ENCODE results near the gene ATP2B2.
"Not testable (repeated sequence)": the region's sequence is repeated elsewhere in the genome, so short reads cannot be mapped to it uniquely, and the experiment has no call there.

Gene ATP2B2

GRCh38 chr3:10399634-10400033 lies 105.8 kb downstream of the ATP2B2 start:
- no peak for DNase-seq

DNA sequence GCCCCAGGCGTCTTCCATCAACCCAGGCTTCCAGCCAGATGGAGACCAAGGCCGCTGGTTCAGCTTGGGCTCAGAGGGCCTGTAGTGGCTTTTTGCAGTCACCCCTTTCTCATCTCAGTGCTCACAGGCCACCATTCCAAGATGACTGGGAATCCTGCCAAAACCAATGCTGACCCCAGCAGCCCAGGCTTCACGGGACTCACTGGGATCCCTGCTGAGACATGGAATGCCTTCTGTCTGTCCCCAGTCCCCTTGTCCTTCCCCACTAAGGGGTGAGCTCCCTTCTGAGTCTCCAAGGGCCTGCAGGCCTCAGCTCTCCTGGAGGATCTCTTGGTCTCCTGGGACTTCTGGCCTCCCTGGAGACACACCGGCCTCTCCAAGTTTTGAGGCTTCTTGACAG lies 107.0 kb downstream of the ATP2B2 start:
- no peak for DNase-seq

- DNase-seq = no peak
These were observed 107.5 kb downstream of the ATP2B2 start for GRCh38 chr3:10397879-10398278.

DNA sequence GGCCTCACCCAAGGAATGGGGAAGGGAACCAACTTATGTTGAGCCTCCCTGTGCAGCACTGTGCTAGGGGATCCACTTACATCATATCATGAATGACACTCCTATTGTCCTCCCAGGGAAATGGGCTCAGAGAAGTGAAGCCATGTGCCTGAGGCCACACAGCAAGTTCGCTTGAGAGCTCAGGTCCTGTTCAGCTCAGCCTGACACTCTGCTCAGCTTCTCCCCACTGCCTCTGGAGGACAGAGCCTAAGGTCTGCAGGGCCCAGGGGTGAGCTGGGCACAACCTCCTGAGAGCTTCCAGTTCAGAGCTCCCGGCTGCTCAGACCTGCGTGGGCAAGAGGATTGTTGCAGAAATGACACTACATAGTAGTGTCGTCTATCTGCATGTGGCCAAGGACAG lies 108.5 kb downstream of the ATP2B2 start:
- DNase-seq = no peak

GRCh38 chr3:10396083-10396482 lies 109.3 kb downstream of the ATP2B2 start:
- DNase-seq = no peak

DNA sequence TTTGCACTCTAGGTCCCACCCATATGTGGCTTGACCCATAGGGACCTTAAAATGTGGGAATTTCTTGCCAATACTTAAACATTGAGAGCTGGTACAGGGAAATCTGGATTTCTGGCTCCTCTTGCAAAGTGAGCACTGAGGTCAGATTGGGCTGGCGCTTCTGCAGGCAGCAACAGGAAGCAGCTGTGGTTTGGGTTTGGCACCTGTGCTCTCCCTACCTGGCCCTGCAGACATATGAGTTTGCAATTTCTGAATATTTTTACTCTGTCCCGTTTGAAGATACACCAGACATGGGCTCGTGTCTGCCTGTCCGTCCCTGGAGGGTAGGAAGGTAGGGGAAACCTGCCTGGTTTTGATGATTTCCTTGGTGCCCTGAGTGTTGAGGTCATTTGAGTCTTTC lies 109.7 kb downstream of the ATP2B2 start:
- no peak for DNase-seq

GRCh38 chr3:10395196-10395595 lies 110.2 kb downstream of the ATP2B2 start:
- no peak for DNase-seq

- no peak for DNase-seq
These were observed 110.8 kb downstream of the ATP2B2 start for GRCh38 chr3:10394491-10395025.

DNA sequence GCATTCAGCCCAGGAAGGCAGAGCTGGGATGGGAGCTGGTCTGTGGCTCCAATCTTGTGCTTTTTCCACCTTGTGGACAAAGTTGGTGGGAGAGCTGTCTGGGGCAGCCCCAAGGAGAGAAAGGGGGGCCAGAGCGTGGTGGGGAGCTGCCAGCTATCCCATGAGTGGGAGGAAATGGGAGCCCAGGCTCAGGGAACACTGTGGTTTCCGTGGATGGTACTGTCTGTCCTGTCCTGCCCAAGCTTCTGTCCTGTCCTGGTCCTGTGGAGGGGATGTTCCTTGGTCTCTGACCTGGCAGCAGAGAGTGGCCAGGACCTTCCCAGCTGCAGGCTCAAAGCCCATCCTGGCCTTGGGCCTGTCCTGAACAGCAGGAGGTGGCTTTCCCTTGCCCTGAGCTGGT lies 111.9 kb downstream of the ATP2B2 start:
- DNase-seq = no peak

DNA sequence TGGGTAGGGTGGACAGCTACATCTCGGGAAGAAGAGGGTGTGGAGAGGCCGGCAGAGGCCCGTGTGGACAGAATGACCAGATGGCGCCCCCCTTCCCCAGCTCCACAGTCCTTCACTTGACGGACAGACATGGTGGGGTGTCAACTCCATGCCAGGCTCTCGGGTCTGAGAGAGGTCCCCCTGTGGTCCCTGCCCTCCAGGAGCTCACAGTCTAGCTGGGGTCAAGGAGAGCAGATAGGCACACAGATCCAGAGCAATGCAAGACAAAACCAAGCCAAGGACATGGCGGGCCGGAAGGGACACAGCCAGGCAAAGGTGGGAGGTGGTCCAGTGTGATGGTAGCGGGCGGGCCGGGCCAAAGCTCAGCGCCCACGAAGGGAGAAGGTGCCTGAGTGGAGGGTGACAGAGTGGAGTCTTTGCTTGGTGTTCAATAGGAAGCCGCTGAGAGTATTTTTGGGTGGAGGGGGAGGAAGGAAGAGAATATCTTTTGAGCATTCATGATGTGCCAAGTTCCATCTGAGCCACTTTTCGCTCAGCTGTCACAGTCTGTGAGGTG lies 112.4 kb downstream of the ATP2B2 start:
- no peak for DNase-seq

DNA sequence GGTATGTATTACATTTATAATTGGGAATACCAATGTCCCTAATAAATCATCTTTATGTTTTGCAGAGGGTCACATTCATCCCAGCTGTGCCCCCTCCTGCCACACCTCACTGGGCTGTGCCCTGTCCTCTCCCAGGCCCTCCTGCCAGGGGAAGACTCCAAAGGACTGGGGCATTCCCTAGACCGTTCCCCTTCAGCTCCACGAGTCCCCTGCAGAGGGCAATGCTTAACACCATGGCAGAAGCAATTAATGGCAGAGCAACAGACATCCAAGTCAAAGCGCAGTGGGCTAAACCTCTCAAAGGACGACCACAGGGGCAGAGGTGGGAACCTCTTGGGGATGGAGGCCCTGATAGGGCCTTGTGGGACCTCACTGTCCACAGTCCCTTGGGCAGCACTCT lies 113.1 kb downstream of the ATP2B2 start:
- DNase-seq = no peak

- no peak for DNase-seq
These were observed 114.0 kb downstream of the ATP2B2 start for GRCh38 chr3:10391391-10391790.

DNA sequence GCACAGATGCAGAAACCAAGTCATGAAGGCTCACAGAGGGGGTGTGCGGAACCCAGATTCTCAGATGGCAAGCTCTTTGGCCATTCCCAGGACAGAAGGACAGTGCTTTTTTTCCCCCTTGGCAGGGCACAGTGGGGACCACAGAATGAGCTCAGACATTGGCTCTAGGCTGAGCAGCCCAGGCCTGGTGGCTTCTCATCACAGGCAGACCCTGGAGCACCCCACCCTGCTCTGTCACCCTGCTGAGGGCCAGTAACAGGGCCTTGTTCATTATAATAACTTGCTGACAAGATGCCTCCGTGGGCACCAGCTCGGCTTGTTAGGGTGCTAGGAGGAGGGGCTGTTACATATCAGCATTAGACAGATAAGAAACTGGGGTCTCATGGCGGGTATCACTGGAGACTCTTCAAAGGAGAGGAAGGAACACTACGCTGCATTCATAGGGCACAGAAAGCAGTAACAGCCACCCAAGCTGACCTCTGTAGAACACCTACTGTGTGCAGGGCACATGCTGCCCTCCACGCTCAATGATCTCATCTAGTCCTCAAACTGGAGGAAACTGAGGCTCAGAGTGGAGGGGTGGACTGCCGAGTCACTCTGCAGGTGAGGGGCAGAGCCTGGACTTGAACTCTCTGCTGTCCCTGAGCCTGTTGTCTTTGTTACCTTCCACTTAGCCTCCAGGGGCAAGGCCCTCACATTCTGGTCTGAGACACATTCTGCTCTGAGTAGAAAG lies 114.6 kb downstream of the ATP2B2 start:
- DNase-seq = no peak

GRCh38 chr3:10389995-10390394 lies 115.4 kb downstream of the ATP2B2 start:
- DNase-seq = no peak

DNA sequence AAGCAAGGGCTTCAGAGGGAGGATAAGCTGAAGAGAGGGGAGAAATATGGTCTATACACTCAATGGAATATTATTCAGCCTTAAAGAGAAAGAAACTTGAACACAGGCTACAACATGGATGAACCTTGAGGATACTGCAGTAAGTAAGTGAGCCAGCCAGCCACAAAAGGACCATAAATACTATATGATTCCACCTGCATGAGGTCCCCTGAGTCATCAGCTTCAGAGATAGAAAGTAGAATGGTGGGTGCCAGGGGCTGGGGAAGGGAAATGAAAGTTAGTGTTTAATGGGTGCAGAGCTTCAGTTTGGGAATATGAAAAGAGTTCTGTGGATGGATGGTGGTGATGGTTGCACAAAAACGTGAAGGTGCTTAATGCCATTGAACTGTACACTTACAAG lies 116.0 kb downstream of the ATP2B2 start:
- DNase-seq = no peak

GRCh38 chr3:10387881-10388609 lies 117.3 kb downstream of the ATP2B2 start:
- no peak for DNase-seq

DNA sequence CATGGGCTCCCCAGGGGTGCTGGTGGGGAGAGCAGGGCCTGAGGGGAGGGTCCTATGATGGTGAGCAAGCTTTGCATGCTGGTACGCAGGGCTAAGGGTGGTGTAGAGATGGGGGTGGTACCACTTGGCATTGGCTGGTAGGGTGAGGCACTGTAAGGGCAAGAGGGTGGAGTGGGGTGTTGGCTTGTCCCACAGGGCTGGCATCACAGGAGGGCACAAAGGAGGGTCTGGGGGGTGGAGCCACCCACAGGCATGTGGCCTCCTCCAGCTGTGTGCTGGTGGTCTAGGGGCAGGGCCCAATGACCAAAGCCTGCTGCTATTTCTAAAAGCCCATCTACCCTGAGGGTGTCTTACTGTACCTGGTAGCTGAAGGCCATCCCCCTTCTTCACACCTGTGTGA lies 119.3 kb downstream of the ATP2B2 start:
- DNase-seq = no peak

DNA sequence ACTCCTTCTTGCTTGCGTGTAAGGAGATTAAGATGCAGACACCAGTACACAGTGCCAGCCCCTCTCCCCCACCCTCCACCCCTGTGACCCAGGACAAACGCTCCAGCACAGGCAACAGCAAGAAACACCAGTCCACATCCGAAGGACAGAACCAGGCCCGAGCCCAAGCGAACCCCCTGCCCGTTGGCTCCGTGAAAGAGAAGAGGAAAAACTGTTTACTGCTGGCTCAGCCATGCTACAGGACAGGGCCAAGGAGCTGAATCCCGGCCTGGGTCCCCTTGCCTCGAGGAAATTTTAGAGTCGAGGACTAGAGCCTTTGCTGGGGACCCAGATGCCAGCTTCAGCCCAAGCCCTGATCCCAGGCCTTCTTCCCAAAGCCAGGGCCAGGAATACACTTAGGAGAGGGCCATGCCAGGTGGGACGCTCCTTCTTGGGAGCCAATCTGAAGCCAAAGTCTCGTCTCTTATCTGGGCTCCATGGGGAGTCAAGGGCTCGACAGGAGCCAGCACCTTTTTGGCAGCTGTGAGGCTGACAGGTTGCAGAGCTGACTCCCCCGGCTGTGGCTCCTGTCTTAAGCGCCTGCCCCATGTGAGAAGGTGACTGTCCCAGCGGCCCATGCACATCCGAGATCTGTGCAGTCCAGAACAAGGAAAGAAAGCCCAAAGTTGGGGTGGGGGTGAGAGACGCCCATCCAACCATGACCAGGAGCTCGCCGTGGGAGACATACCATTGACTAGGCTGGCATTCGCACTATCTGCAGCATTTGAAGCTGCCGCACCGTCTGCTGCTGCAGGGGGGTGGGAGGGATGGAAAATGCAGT lies 120.6 kb downstream of the ATP2B2 start:
- DNase-seq = no peak

GRCh38 chr3:10383850-10384248 lies 121.5 kb downstream of the ATP2B2 start:
- DNase-seq = no peak

GRCh38 chr3:10382892-10383849 lies 122.2 kb downstream of the ATP2B2 start:
- DNase-seq = no peak

DNA sequence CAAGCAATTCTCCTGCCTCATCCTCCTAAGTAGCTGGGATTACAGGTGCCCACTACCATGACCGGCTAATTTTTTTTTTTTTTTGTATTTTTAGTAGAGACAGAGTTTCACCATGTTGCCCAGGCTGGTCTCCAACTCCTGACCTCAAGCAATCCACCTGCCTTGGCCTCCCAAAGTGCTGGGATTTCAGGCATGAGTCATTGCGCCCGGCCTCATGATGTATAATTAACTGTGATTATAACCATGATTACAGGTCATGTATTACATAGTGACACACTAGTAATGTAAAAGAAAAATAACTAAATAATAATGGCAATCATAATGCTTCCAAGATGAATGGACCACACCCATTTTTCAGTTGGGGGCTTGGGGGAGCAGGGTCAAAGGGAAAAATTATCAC lies 122.9 kb downstream of the ATP2B2 start:
- not testable (repeated sequence) for DNase-seq

- no peak for DNase-seq
These were observed 124.0 kb downstream of the ATP2B2 start for GRCh38 chr3:10381336-10381735.

Data from activated CD8-positive, alpha-beta memory T cell treated with anti-CD3 and anti-CD28 coated beads for 24 hours (primary cell).